Neural cell (in vitro differentiated cells): Measurements from ENCODE around the gene KRT14.

Source experiments
- CTCF ChIP-seq: fragments of 450-650 bp; IDR thresholded peaks from 2 replicates; pipeline ENCODE4 v1.5.1; 2014; ENCODE audit warnings: antibody characterized with exemption, mild to moderate bottlenecking, moderate library complexity; ENCODE audit not compliant: poor library complexity, severe bottlenecking
- EP300 ChIP-seq: fragments of 450-650 bp; conservative IDR thresholded peaks from 2 replicates; pipeline ENCODE4 v1.6.1; 2014; ENCODE audit warnings: antibody characterized with exemption, mild to moderate bottlenecking, moderate library complexity; ENCODE audit not compliant: poor library complexity, severe bottlenecking
- EZH2 ChIP-seq: fragments of 200-600, 300-800 bp; shearing (Covaris generic), sonication (generic); IDR thresholded peaks from 2 replicates; pipeline ENCODE4 v1.6.1; 2014; ENCODE audit warnings: antibody characterized with exemption, low read length, borderline replicate concordance, mild to moderate bottlenecking; ENCODE audit not compliant: insufficient read depth, poor library complexity, severe bottlenecking
- MXI1 ChIP-seq: fragments of 450-650 bp; conservative IDR thresholded peaks from 2 replicates; pipeline ENCODE4 v1.6.1; 2014; ENCODE audit warnings: antibody characterized with exemption, mild to moderate bottlenecking; ENCODE audit not compliant: poor library complexity, severe bottlenecking
- POLR2AphosphoS5 ChIP-seq: IDR thresholded peaks from 2 replicates; pipeline ENCODE4 v1.6.1; 2012
- RAD21 ChIP-seq: fragments of 450-650 bp; conservative IDR thresholded peaks from 2 replicates; pipeline ENCODE4 v1.6.1; 2014; ENCODE audit warnings: antibody characterized with exemption, mild to moderate bottlenecking, moderate library complexity
- REST ChIP-seq: IDR thresholded peaks from 2 replicates; pipeline ENCODE4 v1.6.1; 2012; ENCODE audit warnings: borderline replicate concordance

- TF ChIP-seq CTCF: no peak
- TF ChIP-seq EZH2: no peak
- TF ChIP-seq POLR2AphosphoS5: no peak
- TF ChIP-seq RAD21: no peak
- no peak for TF ChIP-seq EP300
- TF ChIP-seq REST: no peak
- TF ChIP-seq MXI1: no peak
These were observed 45.6 kb downstream of the KRT14 start for GRCh38 chr17:41540921-41541625.
